Right forelimb (tissue), 1 donor: ENCODE results near the gene MS4A6E.
"Not testable (repeated sequence)": the region's sequence is repeated elsewhere in the genome, so short reads cannot be mapped to it uniquely, and the experiment has no call there.

Source experiments
- DNase-seq: peaks from one replicate; pipeline ENCODE4 v3.0.0-alpha.2; 2018

The MS4A6E gene

GRCh38 chr11:60326955-60327354 is at the start of gene MS4A6E:
TSS of gene MS4A6E (plus strand) at chr11:60327255. CDS start at chr11:60334896, 7,641 bp downstream.
- no peak for DNase-seq

GRCh38 chr11:60280412-60280811 is 46.6 kb upstream of the MS4A6E start, which contains the start of gene MS4A4A:
TSS of gene MS4A4A (plus strand) at chr11:60280666. CDS start at chr11:60280676, 10 bp downstream.
- no peak for DNase-seq

- DNase-seq, result no peak
These were observed 45.6 kb upstream of the MS4A6E start for GRCh38 chr11:60281485-60281884.

GRCh38 chr11:60282286-60282685 is 44.8 kb upstream of the MS4A6E start:
- no peak for DNase-seq

- not testable (repeated sequence) for DNase-seq
These were observed 41.5 kb upstream of the MS4A6E start for GRCh38 chr11:60285411-60286126.

GRCh38 chr11:60288531-60288930 is 38.5 kb upstream of the MS4A6E start:
- DNase-seq, result no peak

GRCh38 chr11:60292145-60292544 is 34.9 kb upstream of the MS4A6E start:
- no peak for DNase-seq

- no peak for DNase-seq
These were observed 25.9 kb upstream of the MS4A6E start for GRCh38 chr11:60301178-60301577.

- not testable (repeated sequence) for DNase-seq
These were observed 25.2 kb upstream of the MS4A6E start for GRCh38 chr11:60301884-60302283.

- no peak for DNase-seq
These were observed 23.4 kb upstream of the MS4A6E start for GRCh38 chr11:60303661-60304060.

- no peak for DNase-seq
These were observed 21.0 kb upstream of the MS4A6E start for GRCh38 chr11:60305906-60306619.

- DNase-seq, result no peak
These were observed 19.4 kb upstream of the MS4A6E start for GRCh38 chr11:60307507-60308195.

GRCh38 chr11:60310407-60310998 is 16.6 kb upstream of the MS4A6E start:
- DNase-seq, result no peak

- no peak for DNase-seq
These were observed 12.3 kb upstream of the MS4A6E start for GRCh38 chr11:60314635-60315321.

GRCh38 chr11:60315871-60316270 is 11.2 kb upstream of the MS4A6E start:
- no peak for DNase-seq

- no peak for DNase-seq
These were observed 10.7 kb upstream of the MS4A6E start for GRCh38 chr11:60316317-60316716.

GRCh38 chr11:60318726-60319125 is 8.3 kb upstream of the MS4A6E start:
- no peak for DNase-seq

- DNase-seq, result no peak
These were observed 6.0 kb upstream of the MS4A6E start for GRCh38 chr11:60321051-60321450.

- DNase-seq, result no peak
These were observed 1.4 kb downstream of the MS4A6E start for GRCh38 chr11:60328460-60328859.

- no peak for DNase-seq
These were observed 5.8 kb downstream of the MS4A6E start for GRCh38 chr11:60332846-60333245.

- peak; percentile 52 for DNase-seq
These were observed 7.1 kb downstream of the MS4A6E start for GRCh38 chr11:60334005-60334620.

- no peak for DNase-seq
These were observed 9.8 kb downstream of the MS4A6E start for GRCh38 chr11:60336767-60337391.
